Lower leg skin (tissue), 3 donors: ENCODE measurements around the gene TEPSIN.

ENCODE experiments used
- POLR2A ChIP-seq, 2 donors: fragments of 450-650 bp; IDR thresholded peaks; one replicate each; pipeline ENCODE4 v1.6.1; 2016 to 2017; ENCODE audit warnings: antibody characterized with exemption in 2 of 2, mild to moderate bottlenecking in 1 of 2, moderate library complexity in 1 of 2
- TF ChIP-seq, protein P1 (sequence below), 3 donors: fragments of 450-650 bp; IDR thresholded peaks; one replicate each; pipeline ENCODE4 v1.5.1; 2016; ENCODE audit warnings: antibody characterized with exemption in 3 of 3, mild to moderate bottlenecking in 3 of 3, moderate library complexity in 2 of 3

GRCh38 chr17:81240761-81241160, 1.9 kb upstream of the TEPSIN start:
- TF ChIP-seq, protein P1, sequence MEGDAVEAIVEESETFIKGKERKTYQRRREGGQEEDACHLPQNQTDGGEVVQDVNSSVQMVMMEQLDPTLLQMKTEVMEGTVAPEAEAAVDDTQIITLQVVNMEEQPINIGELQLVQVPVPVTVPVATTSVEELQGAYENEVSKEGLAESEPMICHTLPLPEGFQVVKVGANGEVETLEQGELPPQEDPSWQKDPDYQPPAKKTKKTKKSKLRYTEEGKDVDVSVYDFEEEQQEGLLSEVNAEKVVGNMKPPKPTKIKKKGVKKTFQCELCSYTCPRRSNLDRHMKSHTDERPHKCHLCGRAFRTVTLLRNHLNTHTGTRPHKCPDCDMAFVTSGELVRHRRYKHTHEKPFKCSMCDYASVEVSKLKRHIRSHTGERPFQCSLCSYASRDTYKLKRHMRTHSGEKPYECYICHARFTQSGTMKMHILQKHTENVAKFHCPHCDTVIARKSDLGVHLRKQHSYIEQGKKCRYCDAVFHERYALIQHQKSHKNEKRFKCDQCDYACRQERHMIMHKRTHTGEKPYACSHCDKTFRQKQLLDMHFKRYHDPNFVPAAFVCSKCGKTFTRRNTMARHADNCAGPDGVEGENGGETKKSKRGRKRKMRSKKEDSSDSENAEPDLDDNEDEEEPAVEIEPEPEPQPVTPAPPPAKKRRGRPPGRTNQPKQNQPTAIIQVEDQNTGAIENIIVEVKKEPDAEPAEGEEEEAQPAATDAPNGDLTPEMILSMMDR (IDR thresholded peaks at IDR 0.05) = no peak
- no peak for TF ChIP-seq POLR2A (IDR thresholded peaks at IDR 0.05)
